ENCODE measurements around the gene MTCH1. TPM values are rescaled to one million over a fixed set of nuclear protein-coding genes. Genes with fewer than 3 reads are reported as not detected.
A peak's percentile ranks its signal among the peaks of the same experiment; 100 is the strongest.

The MTCH1 gene
- total and polyA plus RNA-seq, 10 donors = 87.3 to 191 (median 158) TPM

- no peaks in the 10 kb centered on the region for H3K9me3 ChIP-seq
- peaks cover 0 to 100% (median 38%) of the 10 kb centered on the region in 6 donors for H3K36me3 ChIP-seq
- peak overlapping the region in 1 of 8 donors; percentile 10 for H3K4me3 ChIP-seq
- H3K27ac ChIP-seq = peak overlapping the region in 5 of 8 donors; percentile 20 to 75 (median 56)
- DNase-seq = no peak
- H3K27me3 ChIP-seq (replicated peaks in 1 of 7) = no peaks in the 10 kb centered on the region
- peaks cover 8 to 53% (median 29%) of the 10 kb centered on the region in 6 donors for H3K4me1 ChIP-seq
- TF ChIP-seq, protein P1, sequence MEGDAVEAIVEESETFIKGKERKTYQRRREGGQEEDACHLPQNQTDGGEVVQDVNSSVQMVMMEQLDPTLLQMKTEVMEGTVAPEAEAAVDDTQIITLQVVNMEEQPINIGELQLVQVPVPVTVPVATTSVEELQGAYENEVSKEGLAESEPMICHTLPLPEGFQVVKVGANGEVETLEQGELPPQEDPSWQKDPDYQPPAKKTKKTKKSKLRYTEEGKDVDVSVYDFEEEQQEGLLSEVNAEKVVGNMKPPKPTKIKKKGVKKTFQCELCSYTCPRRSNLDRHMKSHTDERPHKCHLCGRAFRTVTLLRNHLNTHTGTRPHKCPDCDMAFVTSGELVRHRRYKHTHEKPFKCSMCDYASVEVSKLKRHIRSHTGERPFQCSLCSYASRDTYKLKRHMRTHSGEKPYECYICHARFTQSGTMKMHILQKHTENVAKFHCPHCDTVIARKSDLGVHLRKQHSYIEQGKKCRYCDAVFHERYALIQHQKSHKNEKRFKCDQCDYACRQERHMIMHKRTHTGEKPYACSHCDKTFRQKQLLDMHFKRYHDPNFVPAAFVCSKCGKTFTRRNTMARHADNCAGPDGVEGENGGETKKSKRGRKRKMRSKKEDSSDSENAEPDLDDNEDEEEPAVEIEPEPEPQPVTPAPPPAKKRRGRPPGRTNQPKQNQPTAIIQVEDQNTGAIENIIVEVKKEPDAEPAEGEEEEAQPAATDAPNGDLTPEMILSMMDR (IDR thresholded peaks at IDR 0.05 in 8 of 11, conservative IDR thresholded peaks at IDR 0.05 in 3 of 11) = no peak
- TF ChIP-seq POLR2A (IDR thresholded peaks at IDR 0.05) (no peak), POLR2AphosphoS5 (IDR thresholded peaks at IDR 0.05) (peak in 1 of 3 donors; percentile 27)
- WGBS, 5 donors = 48 to 76% (median 67%) methylated on average over 5 of the region's 5 CpGs
- intact Hi-C loops (cut with DNase I; ENCODE audit: low total_unique reads) = loop anchor here (2.0 to 10.0 kb wide), 2 partner anchors 133 to 191 kb away; partner anchors contain the start of gene C6orf89
These were observed 31.7 kb upstream of the MTCH1 start for GRCh38 chr6:37017606-37018197.

GRCh38 chr6:37016995-37017394 is 31.0 kb upstream of the MTCH1 start:
- 65 to 81% (median 78%) methylated on average over 3 of the region's 3 CpGs for WGBS, 5 donors
- peaks cover 0 to 100% (median 40%) of the 10 kb centered on the region in 6 donors for H3K36me3 ChIP-seq
- no peak for TF ChIP-seq POLR2AphosphoS5 (IDR thresholded peaks at IDR 0.05)
- TF ChIP-seq, protein P1 (IDR thresholded peaks at IDR 0.05 in 8 of 11, conservative IDR thresholded peaks at IDR 0.05 in 3 of 11) = no peak
- TF ChIP-seq POLR2A (IDR thresholded peaks at IDR 0.05) = no peak
- no peaks in the 10 kb centered on the region for H3K9me3 ChIP-seq
- no peaks in the 10 kb centered on the region for H3K27me3 ChIP-seq (replicated peaks in 1 of 7)
- peak overlapping the region in 2 of 8 donors; percentile 57 to 75 for H3K27ac ChIP-seq
- H3K4me3 ChIP-seq = no peak overlapping the region
- intact Hi-C loops (cut with DNase I; ENCODE audit: low total_unique reads) = loop anchor here (10.0 kb wide), 1 partner anchor 132 kb away; the partner anchor contains the start of gene C6orf89
- H3K4me1 ChIP-seq = peaks cover 8 to 52% (median 24%) of the 10 kb centered on the region in 6 donors
- DNase-seq = no peak

DNA sequence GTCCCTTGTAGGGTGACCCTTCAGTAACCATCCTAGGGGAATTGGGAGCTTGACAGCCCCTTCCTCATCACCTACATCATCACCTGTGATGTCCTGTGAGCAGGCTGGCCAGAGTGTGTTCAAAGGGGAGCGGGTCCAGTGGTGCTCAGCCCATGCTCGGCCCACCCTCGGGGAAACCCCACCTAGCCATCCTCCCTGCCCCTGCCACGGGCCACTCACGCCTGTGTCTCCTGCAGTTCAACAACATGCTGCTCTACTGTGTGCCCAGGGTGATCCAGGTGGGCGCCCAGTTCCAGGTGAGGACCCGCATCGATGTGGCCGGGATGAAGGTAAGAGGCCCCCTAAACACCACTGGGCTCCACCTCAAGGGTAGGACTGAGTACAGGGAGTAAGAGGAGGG is 29.5 kb upstream of the MTCH1 start:
- TF ChIP-seq, protein P1 (IDR thresholded peaks at IDR 0.05 in 8 of 11, conservative IDR thresholded peaks at IDR 0.05 in 3 of 11) = no peak
- TF ChIP-seq POLR2AphosphoS5 (IDR thresholded peaks at IDR 0.05) (peak; percentile 6 to 58 (median 43)), POLR2A (IDR thresholded peaks at IDR 0.05) (no peak)
- Histone ChIP-seq H3K27me3 (replicated peaks in 1 of 7) (no peaks in the 10 kb centered on the region), H3K36me3 (peaks cover 0 to 100% (median 50%) of the 10 kb centered on the region in 6 donors), H3K4me3 (no peak overlapping the region), H3K9me3 (no peaks in the 10 kb centered on the region), H3K4me1 (peaks cover 8 to 58% (median 20%) of the 10 kb centered on the region in 6 donors), H3K27ac (peak overlapping the region in 1 of 8 donors; percentile 11)
- DNase-seq = no peak
- WGBS, 5 donors = 85 to 95% (median 92%) methylated on average over 2 to 9 of the region's 9 CpGs
- intact Hi-C loops (cut with DNase I; ENCODE audit: low total_unique reads) = loop anchor here (10.0 kb wide), 1 partner anchor 131 kb away; the partner anchor contains the start of gene C6orf89

DNA sequence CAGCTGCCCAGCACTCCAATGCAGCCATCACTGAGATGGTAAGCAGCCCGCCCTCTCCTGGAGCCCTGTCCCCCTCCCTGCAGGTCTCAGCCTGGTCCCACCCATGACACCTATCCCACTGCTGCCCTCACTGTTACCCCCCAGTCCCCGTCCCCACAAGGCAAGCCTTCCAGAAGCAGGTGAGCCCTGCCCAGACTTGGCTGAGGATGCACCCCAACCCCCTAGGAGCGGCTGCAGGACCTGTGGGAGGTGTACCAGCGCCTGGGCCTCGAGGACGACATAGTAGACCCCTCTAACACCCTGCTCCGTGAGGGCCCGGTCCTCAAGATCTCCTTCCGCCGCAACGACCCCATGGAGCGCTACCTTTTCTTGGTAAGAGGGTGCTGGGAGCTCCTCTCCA is 28.7 kb upstream of the MTCH1 start:
- DNase-seq = no peak

More for the DNA sequence above, 28.7 kb upstream of the MTCH1 start:
- no peaks in the 10 kb centered on the region for H3K27me3 ChIP-seq (replicated peaks in 1 of 7)
- no peak overlapping the region for H3K4me3 ChIP-seq
- H3K4me1 ChIP-seq = peaks cover 8 to 67% (median 24%) of the 10 kb centered on the region in 6 donors
- no peak overlapping the region for H3K27ac ChIP-seq
- TF ChIP-seq POLR2AphosphoS5 (IDR thresholded peaks at IDR 0.05) (peak in 2 of 3 donors; percentile 35 to 70), POLR2A (IDR thresholded peaks at IDR 0.05) (no peak)
- TF ChIP-seq, protein P1 (IDR thresholded peaks at IDR 0.05 in 8 of 11, conservative IDR thresholded peaks at IDR 0.05 in 3 of 11) = no peak
- 92 to 97% (median 94%) methylated on average over 11 to 12 of the region's 12 CpGs for WGBS, 5 donors
- intact Hi-C loops (cut with DNase I; ENCODE audit: low total_unique reads) = loop anchor here (10.0 kb wide), 1 partner anchor 130 kb away; the partner anchor contains the start of gene C6orf89
- H3K36me3 ChIP-seq = peaks cover 0 to 100% (median 50%) of the 10 kb centered on the region in 6 donors
- no peaks in the 10 kb centered on the region for H3K9me3 ChIP-seq
